OCI-LY3 (cell line): Measurements from ENCODE around the gene SIRT4.
A peak's percentile ranks its signal among the peaks of the same experiment; 100 is the strongest.
"Not testable (repeated sequence)": the region's sequence is repeated elsewhere in the genome, so short reads cannot be mapped to it uniquely, and the experiment has no call there.

Source experiments
- H2AFZ ChIP-seq: fragments of 200-600, 300-600 bp; shearing (Covaris generic); 2 replicates; pipeline ENCODE4 v1.6.0; 2014; ENCODE audit warnings: antibody characterized with exemption, low read depth, low read length
- H3K27ac ChIP-seq: fragments of 200-600, 300-600 bp; sonication (generic); 2 replicates; pipeline ENCODE4 v1.5.1; 2014; ENCODE audit warnings: mild to moderate bottlenecking, low read length, moderate library complexity, mixed read lengths
- H3K27me3 ChIP-seq: fragments of 200-600, 300-600 bp; sonication (generic); 2 replicates; pipeline ENCODE4 v1.6.1; 2014; ENCODE audit warnings: low read depth, low read length, mixed read lengths
- H3K36me3 ChIP-seq: fragments of 200-600, 300-600 bp; sonication (generic); replicated peaks from 2 replicates; pipeline ENCODE3; 2014; ENCODE audit warnings: low read depth, low read length, mixed read lengths
- H3K4me1 ChIP-seq: fragments of 300-600, 200-600 bp; sonication (generic); 2 replicates; pipeline ENCODE4 v1.6.1; 2014; ENCODE audit warnings: low read length, mixed read lengths
- H3K4me2 ChIP-seq: fragments of 200-600, 300-600 bp; sonication (generic); 2 replicates; pipeline ENCODE4 v1.6.1; 2014; ENCODE audit warnings: low read length, mixed read lengths
- H3K4me3 ChIP-seq: fragments of 300-600, 200-600 bp; sonication (generic); 2 replicates; pipeline ENCODE4 v1.5.1; 2014; ENCODE audit warnings: antibody characterized with exemption, mild to moderate bottlenecking, low read length, moderate library complexity
- H3K79me2 ChIP-seq: fragments of 300-600, 200-600 bp; shearing (Covaris generic); 2 replicates; pipeline ENCODE4 v1.6.1; 2014; ENCODE audit warnings: mild to moderate bottlenecking, low read length, mixed read lengths
- H3K9ac ChIP-seq: fragments of 300-600, 200-600 bp; shearing (Covaris generic); 2 replicates; pipeline ENCODE4 v1.6.0; 2014; ENCODE audit warnings: mild to moderate bottlenecking, low read length, moderate library complexity
- H3K9me3 ChIP-seq: fragments of 200-600, 300-600 bp; shearing (Covaris generic); 2 replicates; pipeline ENCODE4 v1.6.1; 2014; ENCODE audit warnings: low read length, mixed read lengths; ENCODE audit not compliant: insufficient read depth
- H4K20me1 ChIP-seq: fragments of 200-600, 300-600 bp; sonication (generic); 2 replicates; pipeline ENCODE4 v1.6.1; 2016; ENCODE audit warnings: low read length, mixed read lengths; ENCODE audit not compliant: insufficient read depth
- CTCF ChIP-seq: fragments of 200-600, 300-600 bp; sonication (generic); IDR thresholded peaks from 2 replicates; pipeline ENCODE4 v1.5.1; 2014; ENCODE audit warnings: antibody characterized with exemption, low read length, low read depth
- EZH2phosphoT487 ChIP-seq: fragments of 200-600 bp; shearing (Covaris generic); IDR thresholded peaks from 2 replicates; pipeline ENCODE4 v1.6.1; 2018; ENCODE audit warnings: antibody characterized with exemption, mixed run types, low read depth

Gene SIRT4

GRCh38 chr12:120332041-120332440 is 29.9 kb downstream of the SIRT4 start:
- Histone ChIP-seq H3K9me3 (peaks cover 2% of the 10 kb centered on the region), H4K20me1 (no peaks in the 10 kb centered on the region), H2AFZ (no peak overlapping the region), H3K27ac (no peak overlapping the region), H3K9ac (no peak overlapping the region), H3K4me2 (no peak overlapping the region), H3K79me2 (no peaks in the 10 kb centered on the region), H3K36me3 (no peaks in the 10 kb centered on the region), H3K4me3 (no peak overlapping the region), H3K27me3 (no peaks in the 10 kb centered on the region), H3K4me1 (no peaks in the 10 kb centered on the region)
- no peak for TF ChIP-seq CTCF
- TF ChIP-seq EZH2phosphoT487, result no peak

- Histone ChIP-seq H4K20me1 (no peaks in the 10 kb centered on the region), H3K4me1 (no peaks in the 10 kb centered on the region), H3K9ac (no peak overlapping the region), H3K27me3 (no peaks in the 10 kb centered on the region), H3K4me3 (no peak overlapping the region), H3K4me2 (no peak overlapping the region), H3K27ac (no peak overlapping the region), H3K36me3 (no peaks in the 10 kb centered on the region), H3K79me2 (no peaks in the 10 kb centered on the region), H3K9me3 (peaks cover 7% of the 10 kb centered on the region), H2AFZ (no peak overlapping the region)
- TF ChIP-seq CTCF (no peak), EZH2phosphoT487 (no peak)
Measured at GRCh38 chr12:120332523-120332922, 30.4 kb downstream of the SIRT4 start.

- H2AFZ ChIP-seq, H3K4me3 ChIP-seq, H3K4me2 ChIP-seq, H3K79me2 ChIP-seq, H3K4me1 ChIP-seq, H3K27ac ChIP-seq, H3K36me3 ChIP-seq, H3K9me3 ChIP-seq, H3K27me3 ChIP-seq, H4K20me1 ChIP-seq, H3K9ac ChIP-seq: not testable (repeated sequence)
- TF ChIP-seq CTCF, result peak; percentile 30
Measured at GRCh38 chr12:120335447-120335846, 33.3 kb downstream of the SIRT4 start.

GRCh38 chr12:120336392-120336791 is 34.3 kb downstream of the SIRT4 start:
- not testable (repeated sequence) for H3K9me3 ChIP-seq, H3K9ac ChIP-seq, H3K27ac ChIP-seq, H2AFZ ChIP-seq, H3K4me1 ChIP-seq, H3K79me2 ChIP-seq, H3K4me2 ChIP-seq, H3K27me3 ChIP-seq, H3K4me3 ChIP-seq, H4K20me1 ChIP-seq, H3K36me3 ChIP-seq

- no peak overlapping the region for H3K27ac ChIP-seq
- H3K4me1 ChIP-seq, result no peaks in the 10 kb centered on the region
- no peaks in the 10 kb centered on the region for H4K20me1 ChIP-seq
- no peak overlapping the region for H3K4me2 ChIP-seq
- TF ChIP-seq CTCF, result no peak
- no peak for TF ChIP-seq EZH2phosphoT487
- no peak overlapping the region for H2AFZ ChIP-seq
- no peaks in the 10 kb centered on the region for H3K27me3 ChIP-seq
- peaks cover 7% of the 10 kb centered on the region for H3K9me3 ChIP-seq
- no peaks in the 10 kb centered on the region for H3K36me3 ChIP-seq
- H3K79me2 ChIP-seq, result no peaks in the 10 kb centered on the region
- no peak overlapping the region for H3K9ac ChIP-seq
- no peak overlapping the region for H3K4me3 ChIP-seq
Measured at GRCh38 chr12:120337730-120338129, 35.6 kb downstream of the SIRT4 start.
